Epithelial cell of alveolus of lung (primary cell): Measurements from ENCODE around the gene CARM1. TPM values are rescaled to one million over a fixed set of nuclear protein-coding genes. Genes with fewer than 3 reads are reported as not detected.

Source experiments
- total RNA-seq: library from RNA; depleted of rRNA; stranded (reverse); fragments of >200 nt; gene quantifications from 2 replicates; pipeline ENCODE4 v1.2.1, GENCODE V29; 2015

The CARM1 gene
- total RNA-seq = 30.2 and 42.9 TPM in 2 replicates

GRCh38 chr19:10870955-10871603 is at the start of gene CARM1:
TSS of gene CARM1 (plus strand) at chr19:10871553. CDS start at chr19:10871703, 150 bp downstream.

GRCh38 chr19:10835754-10836478 is 35.4 kb upstream of the CARM1 start, which contains the start of gene TMED1:
TSS of gene TMED1 (minus strand) at chr19:10836212. CDS start at chr19:10836191, 21 bp downstream.

GRCh38 chr19:10848230-10848856 is 23.0 kb upstream of the CARM1 start, which contains the start of gene C19orf38:
TSS of gene C19orf38 (plus strand) at chr19:10848415. CDS start at chr19:10848509, 94 bp downstream.

DNA sequence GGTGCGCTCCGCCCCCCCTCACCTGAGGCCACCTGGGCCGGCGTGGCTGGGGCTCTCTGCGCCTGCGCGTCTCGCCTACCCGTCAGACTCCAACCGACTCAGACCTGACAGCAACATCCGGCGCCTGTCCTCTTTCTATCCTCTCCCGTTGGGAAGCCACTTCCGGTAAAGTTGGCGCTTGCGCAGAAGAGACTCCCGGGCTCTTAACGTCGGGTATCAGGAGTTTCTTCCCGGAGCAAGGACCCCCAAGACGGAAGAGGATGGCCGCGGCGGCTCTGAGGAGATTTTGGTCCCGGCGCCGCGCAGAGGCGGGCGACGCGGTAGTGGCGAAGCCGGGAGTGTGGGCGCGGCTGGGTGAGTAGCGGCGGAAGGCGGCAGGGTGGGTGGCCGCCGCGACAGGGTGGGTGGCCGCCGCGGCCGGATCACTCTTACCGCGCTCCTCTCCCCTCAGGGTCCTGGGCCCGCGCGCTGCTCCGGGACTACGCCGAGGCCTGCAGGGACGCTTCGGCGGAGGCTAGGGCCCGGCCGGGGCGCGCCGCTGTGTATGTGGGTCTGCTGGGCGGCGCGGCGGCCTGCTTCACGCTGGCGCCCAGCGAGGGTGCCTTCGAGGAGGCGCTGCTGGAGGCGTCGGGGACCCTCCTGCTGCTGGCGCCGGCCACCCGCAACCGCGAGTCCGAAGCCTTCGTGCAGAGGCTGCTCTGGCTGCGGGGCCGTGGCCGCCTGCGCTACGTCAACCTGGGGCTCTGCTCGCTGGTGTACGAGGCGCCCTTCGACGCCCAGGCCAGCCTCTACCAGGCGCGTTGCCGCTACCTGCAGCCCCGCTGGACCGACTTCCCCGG is 57.4 kb downstream of the CARM1 start, which contains the start of the genes TIMM29 and YIPF2:
TSS of gene TIMM29 (plus strand) at position 249 of the 839 bp plus-strand sequence. CDS start at position 261, 12 bp downstream.
TSS of gene YIPF2 (minus strand) at position 77 of the 839 bp plus-strand sequence. CDS start 229 bp downstream, outside the sequence.

GRCh38 chr19:10960314-10961072 is 89.1 kb downstream of the CARM1 start, which contains the start of gene SMARCA4:
TSS of gene SMARCA4 (plus strand) at chr19:10961030. CDS start at chr19:10984152, 23,122 bp downstream.

Other genes starting within 250 kb of the CARM1 start
- gene SLC44A2, start 246.0 kb upstream of the CARM1 start, total RNA-seq = 55.6 and 84.0 TPM in 2 replicates
- 91.3 and 103 TPM in 2 replicates for gene ILF3, start 217.2 kb upstream of the CARM1 start, total RNA-seq
- 21.1 and 30.8 TPM in 2 replicates for gene QTRT1, start 170.1 kb upstream of the CARM1 start, total RNA-seq
- gene DNM2, start 153.5 kb upstream of the CARM1 start, total RNA-seq = 60.5 and 81.8 TPM in 2 replicates
- 50.4 and 84.2 TPM in 2 replicates for gene TMED1, start 35.3 kb upstream of the CARM1 start, total RNA-seq
- 0.78 and 2.6 TPM in 2 replicates for gene C19orf38, start 23.1 kb upstream of the CARM1 start, total RNA-seq
- gene YIPF2, start 57.1 kb downstream of the CARM1 start, total RNA-seq = 91.8 and 99.6 TPM in 2 replicates
- gene TIMM29, start 57.3 kb downstream of the CARM1 start, total RNA-seq = 34.3 and 47.7 TPM in 2 replicates
- gene SMARCA4, start 89.5 kb downstream of the CARM1 start, total RNA-seq = 58.4 and 80.3 TPM in 2 replicates
- 55.3 and 185 TPM in 2 replicates for gene LDLR, start 217.9 kb downstream of the CARM1 start, total RNA-seq